ENCODE results near the gene TMEM271. TPM values are rescaled to one million over a fixed set of nuclear protein-coding genes. Genes with fewer than 3 reads are reported as not detected.

Gene TMEM271
- total RNA-seq, 1 donor from 2014 or later = not detected

DNA sequence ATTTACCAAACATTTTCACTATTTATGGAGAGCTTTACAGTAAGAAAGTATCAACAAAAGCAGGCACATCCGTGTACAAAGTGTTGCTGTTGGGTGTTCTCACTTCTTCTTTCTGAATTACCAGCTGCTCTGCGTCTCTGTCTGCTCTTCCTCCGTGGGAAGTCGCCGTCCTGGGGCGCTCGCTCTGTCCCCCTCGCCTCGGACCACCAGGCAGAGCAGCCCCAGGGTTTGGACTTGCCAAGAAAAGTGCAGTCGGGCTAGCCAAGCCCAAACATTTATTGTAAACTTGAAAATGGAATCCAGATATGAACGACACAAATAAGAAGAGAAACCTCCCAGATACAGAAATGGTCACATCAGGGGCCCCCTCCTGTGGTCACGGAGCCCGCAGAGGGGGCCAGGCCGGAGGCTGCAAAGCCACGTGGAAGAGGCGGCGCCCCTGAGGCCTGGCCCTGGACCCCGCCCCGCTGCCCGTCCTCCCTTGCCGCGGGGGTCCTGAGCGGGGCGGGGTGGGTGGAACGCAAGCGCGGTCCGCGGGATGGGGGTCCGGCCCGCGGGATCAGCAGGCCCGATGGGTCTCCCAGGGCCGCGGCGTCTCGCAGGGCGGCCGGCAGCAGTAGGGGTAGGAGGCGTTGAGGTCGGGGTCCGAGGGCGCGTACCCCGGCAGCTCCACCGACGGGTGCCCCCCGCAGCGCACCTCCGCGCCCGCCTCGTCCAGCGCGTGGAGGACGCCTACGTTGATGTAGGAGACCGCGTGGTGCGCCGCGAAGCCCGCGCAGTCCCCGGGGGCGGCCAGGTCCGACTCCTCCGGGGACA is 1.5 kb downstream of the TMEM271 start:
- Histone ChIP-seq H3K27me3 (ENCODE audit: low read depth) (peaks cover 67% of the 10 kb centered on the region), H3K4me3 (no peak overlapping the region), H3K4me1 (no peaks in the 10 kb centered on the region), H3K27ac (no peak overlapping the region), H3K36me3 (no peaks in the 10 kb centered on the region), H3K9me3 (no peaks in the 10 kb centered on the region)
- no peak for TF ChIP-seq CTCF (IDR thresholded peaks at IDR 0.05)
- intact Hi-C loops (cut with DNase I) = no loop called here
- ATAC-seq (no peak), DNase-seq (no peak)

GRCh38 chr4:573122-573892 is 2.8 kb downstream of the TMEM271 start:
- H3K27me3 ChIP-seq (ENCODE audit: low read depth) = peaks cover 55% of the 10 kb centered on the region
- no peaks in the 10 kb centered on the region for H3K9me3 ChIP-seq
- ATAC-seq (no peak), DNase-seq (no peak)
- TF ChIP-seq CTCF (IDR thresholded peaks at IDR 0.05) = no peak
- H3K36me3 ChIP-seq = no peaks in the 10 kb centered on the region
- no peaks in the 10 kb centered on the region for H3K4me1 ChIP-seq
- no peak overlapping the region for H3K4me3 ChIP-seq
- H3K27ac ChIP-seq = no peak overlapping the region
- intact Hi-C loops (cut with DNase I) = no loop called here

- no peak overlapping the region for H3K4me3 ChIP-seq
- intact Hi-C loops (cut with DNase I) = no loop called here
- no peaks in the 10 kb centered on the region for H3K4me1 ChIP-seq
- TF ChIP-seq CTCF (IDR thresholded peaks at IDR 0.05) = no peak
- H3K9me3 ChIP-seq = no peaks in the 10 kb centered on the region
- ATAC-seq = no peak
- H3K36me3 ChIP-seq = no peaks in the 10 kb centered on the region
- peaks cover 52% of the 10 kb centered on the region for H3K27me3 ChIP-seq (ENCODE audit: low read depth)
- H3K27ac ChIP-seq = no peak overlapping the region
- no peak for DNase-seq
These were observed 3.5 kb downstream of the TMEM271 start for GRCh38 chr4:572594-572993.

GRCh38 chr4:571838-572572 is 4.1 kb downstream of the TMEM271 start:
- no peak for ATAC-seq
- intact Hi-C loops (cut with DNase I) = no loop called here
- peaks cover 49% of the 10 kb centered on the region for H3K27me3 ChIP-seq (ENCODE audit: low read depth)
- H3K36me3 ChIP-seq = no peaks in the 10 kb centered on the region
- TF ChIP-seq CTCF (IDR thresholded peaks at IDR 0.05) = no peak
- H3K27ac ChIP-seq = no peak overlapping the region
- DNase-seq = no peak
- no peak overlapping the region for H3K4me3 ChIP-seq
- no peaks in the 10 kb centered on the region for H3K4me1 ChIP-seq
- no peaks in the 10 kb centered on the region for H3K9me3 ChIP-seq

GRCh38 chr4:570754-571153 is 5.3 kb downstream of the TMEM271 start:
- H3K27me3 ChIP-seq (ENCODE audit: low read depth) = peaks cover 49% of the 10 kb centered on the region
- intact Hi-C loops (cut with DNase I) = no loop called here
- ATAC-seq (no peak), DNase-seq (no peak)
- H3K36me3 ChIP-seq = no peaks in the 10 kb centered on the region
- TF ChIP-seq CTCF (IDR thresholded peaks at IDR 0.05) = no peak
- no peak overlapping the region for H3K27ac ChIP-seq
- H3K4me1 ChIP-seq = no peaks in the 10 kb centered on the region
- H3K9me3 ChIP-seq = no peaks in the 10 kb centered on the region
- H3K4me3 ChIP-seq = no peak overlapping the region

All from lower lobe of right lung (tissue), 2 donors.